MM.1S (cell line): ENCODE data around the gene CNOT2.

ENCODE experiments used
- CTCF ChIP-seq: fragments of 300-600 bp; sonication (generic); IDR thresholded peaks from 2 replicates; pipeline ENCODE4 v1.5.1; 2016; ENCODE audit warnings: antibody characterized with exemption, low read length, mixed read lengths
- EZH2 ChIP-seq: fragments of 300-600 bp; sonication (generic); optimal IDR thresholded peaks from 2 replicates; pipeline ENCODE3; 2017; ENCODE audit warnings: low read depth, mild to moderate bottlenecking, antibody characterized with exemption, low read length, mixed read lengths

DNA sequence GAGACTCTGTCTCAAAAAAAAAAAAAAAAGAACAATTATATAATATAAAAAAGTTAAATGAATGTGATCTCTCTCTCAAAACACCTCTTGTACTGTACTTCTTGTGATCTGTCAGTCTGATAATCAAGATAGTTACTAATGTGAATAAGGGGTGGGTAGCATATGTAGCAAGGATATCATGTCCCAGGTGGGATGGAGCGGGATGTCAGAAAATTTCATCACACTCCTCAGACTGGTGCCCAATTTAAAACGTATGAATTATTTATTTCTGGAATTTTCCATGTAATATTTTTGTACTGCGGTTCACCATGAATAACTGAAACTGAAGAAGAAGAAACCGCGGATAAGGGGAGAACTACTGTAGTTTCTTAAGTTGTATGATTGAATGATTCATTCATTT is 11.0 kb downstream of the CNOT2 start:
- TF ChIP-seq CTCF (no peak), EZH2 (no peak)
